ENCODE results near the gene FYN. TPM values are rescaled to one million over a fixed set of nuclear protein-coding genes. Genes with fewer than 3 reads are reported as not detected.

Gene FYN
- total RNA-seq, 4 donors from 2014 or later, result 16.3 to 288 (median 52.2) TPM

- Histone ChIP-seq H3K27me3 (no peaks in the 10 kb centered on the region), H3K4me1 (peaks cover 0 to 18% (median 4%) of the 10 kb centered on the region in 4 donors), H3K27ac (peak overlapping the region in 2 of 4 donors; percentile 33 to 50), H3K9me3 (no peaks in the 10 kb centered on the region), H3K36me3 (no peaks in the 10 kb centered on the region), H3K4me3 (no peak overlapping the region)
- in situ Hi-C loops (cut with MboI; ENCODE audit: low pct_ligation_motif_present in 1 of 4, low pct_unique_long_range_greater_than_20kb in 1 of 4, low sequenced_read_pairs in 3 of 4), result no loop called here
- no peak for DNase-seq
- intact Hi-C loops (cut with DNase I; ENCODE audit: low total_unique reads), result no loop called here
- WGBS, 2 donors (ENCODE audit: low coverage in 1 of 2), result 89% methylated on average over 5 of the region's 5 CpGs
- no peak for TF ChIP-seq CTCF (IDR thresholded peaks at IDR 0.05)
- TF ChIP-seq POLR2AphosphoS5 (IDR thresholded peaks at IDR 0.05), result no peak
- no peak for TF ChIP-seq POLR2A (IDR thresholded peaks at IDR 0.05)
- TF ChIP-seq EP300 (IDR thresholded peaks at IDR 0.05; ENCODE audit: low read depth), result no peak
These were observed 92.9 kb downstream of the FYN start for GRCh38 chr6:111780393-111780792.

- DNase-seq, result no peak
- no peak overlapping the region for H3K27ac ChIP-seq
- no peaks in the 10 kb centered on the region for H3K9me3 ChIP-seq
- in situ Hi-C loops (cut with MboI; ENCODE audit: low pct_ligation_motif_present in 1 of 4, low pct_unique_long_range_greater_than_20kb in 1 of 4, low sequenced_read_pairs in 3 of 4) (no loop called here), intact Hi-C loops (cut with DNase I; ENCODE audit: low total_unique reads) (no loop called here)
- H3K4me1 ChIP-seq, result peaks cover 0 to 20% (median 4%) of the 10 kb centered on the region in 4 donors
- no peak overlapping the region for H3K4me3 ChIP-seq
- H3K36me3 ChIP-seq, result no peaks in the 10 kb centered on the region
- 90% methylated on average over 2 of the region's 2 CpGs; no CpG with 5 or more reads in 1 of the 2 donors for WGBS, 2 donors (ENCODE audit: low coverage in 1 of 2)
- H3K27me3 ChIP-seq, result no peaks in the 10 kb centered on the region
- TF ChIP-seq POLR2AphosphoS5 (IDR thresholded peaks at IDR 0.05), result no peak
- no peak for TF ChIP-seq CTCF (IDR thresholded peaks at IDR 0.05)
- no peak for TF ChIP-seq POLR2A (IDR thresholded peaks at IDR 0.05)
- TF ChIP-seq EP300 (IDR thresholded peaks at IDR 0.05; ENCODE audit: low read depth), result no peak
These were observed 93.6 kb downstream of the FYN start for GRCh38 chr6:111779660-111780059.

- TF ChIP-seq POLR2AphosphoS5 (IDR thresholded peaks at IDR 0.05) (no peak), EP300 (IDR thresholded peaks at IDR 0.05; ENCODE audit: low read depth) (no peak), POLR2A (IDR thresholded peaks at IDR 0.05) (no peak), CTCF (IDR thresholded peaks at IDR 0.05) (no peak)
- 86 to 90% methylated on average over 3 of the region's 3 CpGs for WGBS, 2 donors (ENCODE audit: low coverage in 1 of 2)
- Histone ChIP-seq H3K27ac (no peak overlapping the region), H3K36me3 (no peaks in the 10 kb centered on the region), H3K4me3 (no peak overlapping the region), H3K27me3 (no peaks in the 10 kb centered on the region), H3K9me3 (no peaks in the 10 kb centered on the region), H3K4me1 (peaks cover 0 to 16% (median 2%) of the 10 kb centered on the region in 4 donors)
- no peak for DNase-seq
- intact Hi-C loops (cut with DNase I; ENCODE audit: low total_unique reads) (no loop called here), in situ Hi-C loops (cut with MboI; ENCODE audit: low pct_ligation_motif_present in 1 of 4, low pct_unique_long_range_greater_than_20kb in 1 of 4, low sequenced_read_pairs in 3 of 4) (no loop called here)
These were observed 94.2 kb downstream of the FYN start for GRCh38 chr6:111779031-111779430.

GRCh38 chr6:111777357-111777756 lies 95.9 kb downstream of the FYN start:
- in situ Hi-C loops (cut with MboI; ENCODE audit: low pct_ligation_motif_present in 1 of 4, low pct_unique_long_range_greater_than_20kb in 1 of 4, low sequenced_read_pairs in 3 of 4), result no loop called here
- H3K4me1 ChIP-seq, result peaks cover 0 to 12% (median 1%) of the 10 kb centered on the region in 4 donors
- H3K27ac ChIP-seq, result peak overlapping the region; percentile 4 to 34 (median 12)

More at GRCh38 chr6:111777357-111777756, 95.9 kb downstream of the FYN start:
- TF ChIP-seq POLR2AphosphoS5 (IDR thresholded peaks at IDR 0.05) (no peak), CTCF (IDR thresholded peaks at IDR 0.05) (no peak), POLR2A (IDR thresholded peaks at IDR 0.05) (no peak), EP300 (IDR thresholded peaks at IDR 0.05; ENCODE audit: low read depth) (no peak)
- no peak overlapping the region for H3K4me3 ChIP-seq
- 71 to 79% methylated on average over 6 of the region's 6 CpGs for WGBS, 2 donors (ENCODE audit: low coverage in 1 of 2)
- H3K27me3 ChIP-seq, result no peaks in the 10 kb centered on the region
- no peaks in the 10 kb centered on the region for H3K9me3 ChIP-seq
- no peak for DNase-seq
- H3K36me3 ChIP-seq, result no peaks in the 10 kb centered on the region
- intact Hi-C loops (cut with DNase I; ENCODE audit: low total_unique reads), result no loop called here

All from transverse colon (tissue), 4 donors.